Forelimb muscle (tissue), 1 donor: ENCODE results near the gene DOCK1. TPM values are rescaled to one million over a fixed set of nuclear protein-coding genes. Genes with fewer than 3 reads are reported as not detected.

Source experiments
- DNase-seq: peaks from one replicate; pipeline ENCODE4 v3.0.0-alpha.2; 2013; ENCODE audit warnings: low read depth
- polyA plus RNA-seq: library from polyadenylated mRNA; unstranded; fragments of 120-200 nt; gene quantifications from one replicate; pipeline ENCODE4 v1.2.1, GENCODE V29; 2013; ENCODE audit not compliant: insufficient read length

Gene DOCK1
- polyA plus RNA-seq, 1 donor: 26.7 TPM

DNA sequence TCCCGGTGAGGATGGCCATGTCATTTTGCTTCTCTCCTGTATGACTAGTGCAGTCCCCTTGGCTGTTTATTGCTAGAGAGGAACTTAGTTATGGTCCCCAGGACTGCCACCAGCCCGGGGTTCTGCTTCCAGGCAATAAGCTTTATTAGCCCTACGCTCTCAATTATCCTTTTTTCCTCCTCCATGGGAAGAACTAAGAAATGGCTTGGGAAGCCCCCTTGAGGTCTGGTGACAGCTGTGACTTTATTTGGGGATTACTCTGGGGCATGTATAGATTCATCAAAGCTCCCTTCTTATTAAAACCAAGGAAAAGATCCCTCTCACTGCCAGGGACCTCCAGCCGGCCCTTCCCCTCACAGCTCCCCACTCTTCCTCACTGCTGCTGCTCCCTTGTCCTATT, 446.3 kb downstream of the DOCK1 start:
- DNase-seq: no peak

DNA sequence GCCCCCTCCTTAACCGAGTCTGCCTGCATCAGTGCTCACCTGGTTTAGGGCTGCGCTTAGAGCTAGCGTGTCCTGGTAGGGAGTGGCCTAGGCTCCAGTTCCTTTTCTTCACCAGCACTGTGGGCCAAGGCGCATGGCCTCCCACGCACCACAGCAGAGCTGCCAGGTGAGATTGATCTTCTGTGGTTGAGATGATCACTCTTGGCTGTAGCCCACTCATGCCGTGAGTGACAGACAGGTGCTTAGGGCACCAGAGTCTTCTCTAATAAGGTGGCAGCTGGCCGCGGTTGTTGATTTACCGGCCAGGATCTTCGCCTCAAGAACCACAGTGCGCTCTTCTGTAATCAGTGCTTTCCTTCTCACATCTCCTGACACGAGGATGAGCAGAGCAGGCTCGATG, 448.3 kb downstream of the DOCK1 start:
- DNase-seq: no peak

DNA sequence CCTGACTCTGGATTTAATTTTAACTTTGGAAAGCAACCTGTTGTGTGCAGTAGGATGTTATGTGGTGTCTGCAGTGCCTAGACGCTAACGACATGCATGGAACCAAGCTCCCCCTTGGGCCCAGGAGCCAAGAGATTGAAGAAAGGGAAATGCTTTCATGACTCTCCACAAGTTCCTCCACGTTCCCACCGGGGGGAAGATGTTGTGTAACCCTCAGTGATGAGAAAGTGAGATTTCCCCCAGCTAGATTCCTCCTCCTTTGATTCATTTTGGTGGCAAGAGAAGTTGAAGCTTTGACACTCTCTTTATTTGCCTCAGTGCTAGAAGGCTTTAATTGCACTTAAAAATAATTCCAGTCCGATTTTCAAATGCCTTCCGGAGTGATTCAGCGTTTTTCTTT, 449.0 kb downstream of the DOCK1 start:
- no peak for DNase-seq

DNA sequence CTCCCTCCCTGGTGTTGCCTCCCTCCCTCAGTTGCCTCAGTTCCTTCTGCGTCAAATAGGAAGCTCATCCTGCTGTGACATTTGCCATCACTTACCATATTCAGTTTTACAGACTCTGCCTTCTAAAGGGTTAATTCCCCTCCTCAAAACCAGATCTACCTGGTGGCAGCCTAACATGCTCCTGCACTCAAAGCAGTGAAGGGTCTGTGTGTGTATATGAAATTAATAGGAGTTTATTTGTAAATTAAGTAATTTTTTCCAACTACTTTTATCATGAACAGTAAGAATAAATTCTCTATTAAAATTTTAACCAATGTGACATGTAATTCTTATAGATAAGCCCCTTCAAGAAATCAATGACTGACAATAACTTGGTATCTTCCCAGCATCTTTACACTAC, 449.8 kb downstream of the DOCK1 start:
- no peak for DNase-seq

DNA sequence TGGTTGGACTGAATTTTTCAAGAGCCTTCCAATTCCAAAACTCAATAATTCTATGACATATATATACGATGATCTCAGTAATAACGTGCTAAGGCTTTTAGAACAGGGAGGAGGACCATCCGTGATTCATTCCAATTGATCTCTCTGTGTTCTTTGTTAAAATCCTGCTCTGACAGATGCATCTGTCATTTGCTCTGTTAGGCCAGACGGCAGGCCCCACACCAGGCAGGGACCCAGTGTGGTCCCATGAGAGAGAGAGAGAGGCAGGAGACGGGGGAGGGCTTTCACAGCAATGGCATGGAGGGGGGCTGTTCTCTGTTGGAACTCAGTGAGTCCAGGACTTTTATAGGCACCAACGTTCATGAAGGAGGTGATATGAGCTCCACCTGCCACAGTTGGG, 451.1 kb downstream of the DOCK1 start:
- no peak for DNase-seq

DNA sequence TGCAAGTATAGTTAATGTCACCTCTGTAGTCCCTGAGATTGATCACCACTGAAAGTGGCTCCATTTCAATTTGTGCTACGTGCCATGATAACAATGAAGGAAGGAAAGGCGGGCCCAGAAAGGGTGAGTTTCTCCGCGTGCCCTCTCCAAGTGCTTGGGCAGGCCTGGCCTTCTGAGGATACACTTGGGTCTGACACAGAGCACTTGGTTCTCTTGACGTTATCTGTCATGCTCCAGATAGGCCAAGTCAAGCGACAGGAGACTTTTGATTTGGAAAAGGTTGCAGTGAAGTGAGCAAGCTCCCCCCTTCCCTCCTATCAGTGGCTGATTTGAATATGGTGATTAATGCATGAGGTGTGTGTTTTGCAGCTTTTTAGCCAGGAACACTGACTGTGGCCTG, 452.0 kb downstream of the DOCK1 start:
- no peak for DNase-seq

DNA sequence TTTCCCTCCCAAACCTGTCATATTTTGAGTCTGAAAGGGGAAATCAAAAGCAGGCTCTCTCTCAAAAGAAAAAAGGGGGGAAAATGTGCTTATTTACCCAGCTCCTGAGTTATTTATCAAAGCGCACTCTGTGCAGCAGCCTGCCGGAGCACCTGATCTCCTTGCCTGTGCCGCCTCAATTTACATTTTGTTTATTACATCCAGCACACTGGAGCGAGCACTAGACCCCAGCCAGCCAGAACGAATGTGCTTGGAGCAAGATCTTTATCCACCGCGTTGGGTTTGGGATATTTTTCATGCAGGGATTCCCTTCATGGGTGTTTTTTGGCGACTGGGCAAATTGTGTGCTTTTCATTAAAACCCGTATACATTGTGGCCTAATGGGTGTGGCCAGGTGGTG, 453.1 kb downstream of the DOCK1 start:
- DNase-seq: no peak

DNA sequence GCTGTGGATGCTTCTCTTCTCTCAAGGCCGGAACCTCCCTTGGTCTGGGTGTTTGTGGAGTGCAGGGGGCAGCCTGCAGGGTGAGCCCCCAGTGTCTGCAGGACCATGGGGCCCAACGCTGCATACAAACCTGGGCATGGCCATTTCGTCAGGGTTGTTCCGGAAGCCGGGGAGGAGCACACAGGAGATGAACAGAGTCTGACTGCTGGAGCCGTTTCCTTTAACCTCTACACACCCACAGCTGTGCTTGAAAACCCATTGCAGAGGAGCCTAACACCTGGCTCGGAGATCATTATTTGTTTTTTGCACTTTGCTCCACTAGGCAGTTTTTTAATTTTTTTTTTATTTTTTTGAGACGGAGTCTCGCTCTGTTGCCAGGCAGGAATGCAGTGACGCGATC, 458.8 kb downstream of the DOCK1 start:
- no peak for DNase-seq

DNA sequence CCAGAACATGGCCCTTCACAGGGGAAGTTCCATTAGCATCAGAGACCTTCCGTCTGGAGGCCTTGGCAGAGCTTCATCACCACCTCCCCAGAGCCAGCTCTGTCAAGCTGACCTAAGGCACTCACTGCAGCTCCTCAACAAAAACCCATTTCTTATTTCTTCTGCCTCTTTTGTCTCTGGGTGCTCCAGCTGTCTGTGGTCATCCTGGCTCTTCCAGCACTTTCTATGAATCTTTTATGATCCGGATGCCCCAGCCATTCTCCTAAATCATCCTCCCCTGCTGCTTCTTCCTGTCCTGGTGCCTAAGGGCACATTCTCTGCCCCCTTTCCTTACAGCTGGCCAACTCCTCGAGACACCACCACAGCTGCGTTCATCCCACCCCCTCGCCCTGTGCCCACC, 462.9 kb downstream of the DOCK1 start:
- no peak for DNase-seq

DNA sequence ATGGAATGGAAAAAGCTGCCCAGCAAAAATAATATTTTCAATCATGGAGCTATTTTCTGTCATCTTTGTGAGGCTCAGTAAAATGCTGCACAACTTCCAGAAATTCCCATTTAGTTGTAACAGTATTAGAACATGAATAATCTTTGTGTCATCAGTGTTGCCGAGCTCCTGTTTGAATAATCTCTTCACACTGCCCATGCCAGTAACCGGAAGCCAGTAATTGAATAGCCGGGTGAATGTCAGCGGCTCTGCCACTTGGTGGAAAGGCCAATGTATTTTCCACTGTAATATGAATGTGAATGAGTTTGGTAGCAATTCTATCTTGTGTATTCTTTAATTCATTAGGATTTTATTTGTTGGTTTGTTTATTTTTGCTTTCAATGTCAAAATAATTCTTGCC, 463.7 kb downstream of the DOCK1 start:
- no peak for DNase-seq

DNA sequence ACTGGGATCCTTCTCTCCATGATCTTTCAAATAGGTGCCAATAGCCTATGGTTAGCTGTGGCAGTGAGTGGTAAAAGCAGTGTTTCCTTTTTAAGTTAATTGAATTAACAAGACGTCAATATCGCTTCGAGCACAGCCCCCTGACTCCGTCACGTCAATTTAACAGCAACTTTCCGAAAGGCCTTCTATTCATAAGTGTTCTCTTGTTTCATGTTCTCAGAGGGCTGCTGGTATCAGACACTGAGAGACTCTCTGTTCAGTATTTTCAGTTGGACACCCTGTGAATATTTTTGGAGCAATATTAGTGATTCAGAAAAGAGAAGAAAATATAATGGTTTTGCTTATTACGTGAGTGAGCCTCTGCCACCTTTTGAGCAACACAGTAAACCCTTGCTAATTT, 465.4 kb downstream of the DOCK1 start:
- DNase-seq: no peak

DNA sequence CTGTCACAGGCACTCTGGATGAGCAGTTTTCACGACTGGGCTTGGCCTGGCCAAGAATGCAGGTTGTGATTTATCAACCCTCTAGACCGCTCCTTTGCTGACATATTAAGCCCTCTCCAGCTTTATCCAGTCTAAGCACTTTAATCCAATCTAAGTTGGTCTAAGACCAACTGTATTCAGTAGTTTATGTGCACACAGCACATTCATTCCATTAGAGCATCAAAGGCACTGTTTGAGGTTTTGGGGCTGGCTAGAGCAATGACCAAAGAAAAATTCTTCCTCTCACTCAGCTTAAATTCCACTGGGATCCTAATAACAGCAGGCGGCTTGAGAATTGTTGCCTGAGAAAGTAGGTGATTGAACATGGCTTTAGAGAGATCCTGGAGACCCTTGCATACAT, 467.1 kb downstream of the DOCK1 start:
- no peak for DNase-seq

DNA sequence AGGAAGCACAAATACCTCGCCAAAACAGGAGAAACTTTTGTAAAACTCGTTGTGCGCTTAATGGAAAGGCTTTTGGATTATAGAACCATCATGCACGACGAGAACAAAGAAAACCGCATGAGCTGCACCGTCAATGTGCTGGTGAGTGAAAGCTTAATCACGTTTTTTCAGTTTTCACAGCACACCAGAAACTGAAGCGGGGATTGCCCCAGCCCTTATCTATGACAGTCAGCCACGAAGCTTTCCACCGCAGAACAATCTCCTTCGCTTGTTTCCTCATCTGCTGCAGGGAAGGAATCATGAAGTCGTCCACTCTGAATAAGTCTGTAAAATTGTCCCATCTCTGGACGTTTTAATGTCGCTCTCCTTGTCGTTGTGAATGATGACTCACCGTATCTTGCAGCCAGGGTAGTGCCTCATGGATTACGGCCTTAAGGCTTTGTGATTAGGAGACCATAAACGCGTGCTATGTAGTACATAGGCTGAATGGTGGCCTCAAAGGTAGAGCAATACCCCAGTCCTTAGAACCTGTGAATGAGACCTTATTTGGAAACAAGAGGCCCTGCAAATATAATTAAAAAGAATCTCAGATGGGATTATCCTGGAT, 468.9 kb downstream of the DOCK1 start:
- no peak for DNase-seq

DNA sequence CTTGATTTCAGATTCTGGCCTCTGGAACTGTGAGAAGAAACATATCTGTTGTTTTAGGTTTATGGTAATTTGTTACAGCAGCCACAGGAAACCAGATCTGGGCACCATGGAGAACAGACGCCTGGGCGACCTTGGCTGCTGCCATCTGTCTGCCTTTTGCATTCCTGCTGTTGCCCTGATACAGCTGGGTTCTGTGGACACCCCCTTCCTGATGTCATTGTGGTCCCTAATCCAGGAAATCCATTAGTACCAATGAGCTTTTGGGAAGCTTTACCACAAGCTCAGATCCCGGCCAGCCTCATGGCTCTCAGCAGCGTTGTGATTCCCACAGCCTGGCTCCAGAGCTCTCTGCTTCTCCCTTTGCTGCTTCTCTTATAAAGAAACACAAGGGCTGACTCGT, 469.7 kb downstream of the DOCK1 start:
- no peak for DNase-seq

DNA sequence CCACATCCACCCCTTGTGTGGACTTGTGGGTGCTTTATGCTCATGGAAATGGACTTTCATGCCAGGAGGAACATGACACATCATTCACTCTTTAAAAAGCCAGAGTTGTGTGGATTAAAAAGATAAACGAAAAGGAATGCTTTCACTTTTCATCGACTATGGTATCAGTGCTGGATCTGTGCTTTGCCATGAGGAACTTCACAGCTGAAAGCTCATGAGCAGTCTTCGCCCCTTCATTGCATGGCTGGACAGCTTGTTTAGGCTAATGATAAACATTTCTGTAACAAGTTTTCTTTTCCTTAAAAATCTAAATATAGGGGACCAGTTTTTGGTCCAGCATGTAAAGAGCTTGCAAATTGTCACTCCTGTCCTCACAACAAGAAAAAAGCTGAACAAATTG, 470.2 kb downstream of the DOCK1 start:
- no peak for DNase-seq

DNA sequence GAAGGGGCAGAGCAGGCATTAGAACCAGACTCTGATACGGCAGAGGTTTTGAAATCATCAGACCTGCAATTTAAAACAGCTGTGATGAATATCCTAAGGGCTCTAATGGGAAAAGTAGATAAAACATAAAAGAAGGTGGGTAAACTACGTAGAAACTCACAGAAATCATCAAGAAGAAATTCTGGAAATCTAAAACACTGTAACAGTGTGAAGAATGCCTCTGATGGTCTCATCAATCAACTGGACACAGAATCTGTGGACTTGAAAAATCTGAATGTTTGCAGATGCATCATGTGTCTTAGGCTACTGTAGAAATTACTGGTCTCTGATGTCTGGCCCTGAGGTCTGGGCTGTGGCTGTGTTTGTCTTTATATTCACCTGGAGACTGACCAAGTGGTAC, 470.8 kb downstream of the DOCK1 start:
- no peak for DNase-seq

DNA sequence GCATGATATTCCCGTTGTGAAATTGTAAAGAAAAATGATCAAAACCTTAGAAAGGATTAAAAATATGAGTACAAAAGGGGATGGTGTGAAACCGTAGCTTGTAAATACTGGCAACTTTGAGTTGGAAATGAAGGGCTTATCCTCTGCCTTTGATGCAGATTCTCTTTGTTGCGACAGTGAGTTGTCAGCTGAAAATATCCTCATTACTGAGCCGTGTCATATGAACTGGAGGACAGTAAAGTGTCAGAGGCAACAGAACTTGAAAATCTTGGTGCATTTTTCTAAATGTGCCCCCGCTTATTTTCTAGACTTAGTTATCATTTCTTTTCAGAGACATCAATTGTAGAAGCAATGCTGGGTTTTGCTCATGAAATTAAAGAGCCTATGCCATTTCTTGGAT, 473.4 kb downstream of the DOCK1 start:
- DNase-seq: no peak

DNA sequence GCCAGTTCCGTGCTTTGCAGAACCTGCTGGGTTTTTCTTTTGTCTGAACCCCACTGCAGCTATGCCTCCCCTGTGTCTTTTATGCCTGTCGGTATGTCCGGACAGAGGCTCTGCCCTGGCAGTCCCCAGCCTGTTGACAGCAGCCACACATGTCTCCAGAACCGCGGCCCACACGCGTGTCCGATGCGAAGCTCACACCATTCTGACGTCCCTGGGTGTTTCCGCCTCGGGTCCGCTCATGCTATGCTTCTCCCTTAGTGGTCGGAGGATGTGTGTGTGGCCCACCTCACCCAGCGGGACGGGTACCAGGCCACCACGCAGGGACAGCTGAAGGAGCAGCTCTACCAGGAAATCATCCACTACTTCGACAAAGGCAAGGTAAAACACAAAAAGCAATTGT, 479.3 kb downstream of the DOCK1 start:
- no peak for DNase-seq

DNA sequence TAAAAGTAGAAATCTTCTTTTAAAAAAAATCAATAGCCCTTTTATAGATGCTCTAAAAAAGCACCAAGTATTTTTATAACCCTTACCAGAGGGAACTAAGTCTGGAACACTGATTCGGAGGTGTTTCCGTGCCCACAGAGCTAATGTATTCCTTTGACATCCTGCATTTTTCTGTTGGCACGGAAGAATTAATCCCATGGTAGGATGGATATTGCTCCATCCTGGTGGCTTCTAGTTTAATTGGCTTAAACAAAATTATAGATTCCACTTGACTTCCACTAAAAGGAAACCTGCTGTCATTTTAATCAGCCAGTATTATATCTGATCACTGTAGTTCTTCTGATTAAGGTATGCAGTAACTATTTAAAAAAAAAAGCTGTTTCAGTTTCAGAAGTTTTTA, 479.8 kb downstream of the DOCK1 start:
- no peak for DNase-seq

DNA sequence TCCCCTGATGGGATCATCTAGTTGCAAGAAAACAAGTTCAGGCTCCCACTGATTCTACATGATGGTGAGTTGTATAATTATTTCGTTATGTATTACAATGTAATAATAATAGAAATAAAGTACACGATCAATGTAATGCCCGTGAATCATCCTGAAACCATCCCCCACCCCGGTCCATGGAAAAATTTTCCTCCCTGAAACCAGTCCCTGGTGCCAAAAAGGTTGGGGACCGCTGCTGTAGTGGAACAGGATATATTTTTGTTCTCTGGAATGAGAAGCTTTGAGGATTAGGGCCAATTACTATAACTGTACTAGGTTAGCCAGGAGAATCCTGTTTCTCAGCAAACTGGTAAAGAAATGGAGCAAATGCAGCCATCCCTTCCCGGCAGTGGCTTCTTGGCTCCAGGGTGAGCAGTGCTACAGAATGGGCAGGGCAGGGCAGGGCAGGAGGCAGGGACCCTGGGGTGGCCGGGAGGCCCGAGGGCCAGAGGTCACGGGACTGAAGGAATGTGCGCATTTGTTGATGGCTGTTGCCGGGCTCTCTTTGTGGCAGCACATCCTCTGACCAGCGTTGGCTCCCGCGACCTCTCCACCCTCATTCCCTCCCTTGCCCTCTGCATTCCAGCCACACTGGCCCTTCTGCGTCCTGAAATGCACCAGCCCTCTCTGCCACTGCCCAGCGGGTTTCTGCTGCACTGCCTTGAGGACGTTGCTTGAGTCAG, 481.5 kb downstream of the DOCK1 start:
- no peak for DNase-seq

DNA sequence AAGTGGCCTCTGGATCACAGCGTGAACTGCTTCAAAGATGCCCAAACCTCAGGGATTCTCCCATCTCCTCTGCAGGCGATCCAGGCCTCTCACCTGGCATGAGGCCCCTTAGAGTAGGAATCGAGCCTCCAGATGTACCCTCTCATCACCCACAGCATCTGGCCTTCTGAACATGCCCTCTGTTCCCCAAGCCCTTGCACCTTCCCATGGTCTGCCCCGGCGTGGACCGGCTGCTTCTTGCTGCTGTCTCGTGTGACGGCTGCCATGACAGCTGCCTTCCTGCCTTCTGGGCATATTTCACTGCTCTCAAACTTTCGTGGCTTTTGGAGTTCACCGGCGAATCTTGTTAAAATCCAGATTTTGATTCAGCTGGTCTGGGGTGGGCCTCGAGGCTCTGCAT, 486.6 kb downstream of the DOCK1 start:
- no peak for DNase-seq

DNA sequence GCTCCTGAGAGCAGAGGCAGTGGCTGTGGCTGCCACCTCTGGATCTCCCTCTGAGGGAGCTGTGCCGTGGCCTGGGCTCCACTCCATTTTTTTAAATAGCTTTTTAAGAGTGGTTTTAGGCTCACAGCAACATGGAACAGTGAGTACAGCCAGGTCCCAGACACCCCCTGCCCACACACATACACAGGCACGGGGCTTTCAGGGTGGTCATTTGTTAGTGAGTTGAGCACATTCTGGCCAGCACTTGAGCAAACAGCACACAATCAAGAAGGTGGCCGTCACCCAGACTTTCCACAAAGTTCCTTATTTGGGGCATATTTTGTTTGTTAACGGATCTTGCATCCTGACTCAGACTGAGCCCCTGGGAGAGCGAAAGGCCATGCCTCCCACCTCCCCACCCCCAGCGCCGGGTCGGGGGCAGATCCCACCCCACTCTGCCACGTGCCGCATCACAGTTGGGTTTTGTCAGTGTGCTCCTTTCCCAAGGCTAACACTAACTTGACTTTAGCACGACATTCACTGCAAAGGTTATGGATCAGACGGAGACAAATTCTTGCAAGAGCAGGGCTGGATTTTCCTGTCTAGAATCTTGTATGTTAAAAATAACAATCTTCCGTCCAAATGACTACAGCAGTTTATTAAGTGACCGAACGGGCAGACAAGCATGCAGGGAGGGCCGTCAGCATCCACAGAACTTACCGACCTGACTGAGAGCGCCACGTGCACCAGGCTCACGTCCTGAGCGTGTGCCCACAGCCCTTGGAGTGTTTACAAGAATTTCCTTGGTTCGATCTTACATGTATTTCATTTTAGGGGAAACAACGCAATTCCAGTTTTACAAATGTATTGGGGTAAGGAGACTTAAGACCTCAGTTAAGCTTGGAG, 487.4 kb downstream of the DOCK1 start:
- DNase-seq: no peak
